Measurements from ENCODE around the gene MACROH2A2.

The MACROH2A2 gene

GRCh38 chr10:70034232-70034631, 18.4 kb upstream of the MACROH2A2 start:
- H2BK12ac ChIP-seq (ENCODE audit: low read length in 2 of 2), result no peak overlapping the region
- no peak overlapping the region for H3K18ac ChIP-seq (ENCODE audit: low read depth in 1 of 2, low read length in 2 of 2)
- no peak overlapping the region for H3K4me3 ChIP-seq (ENCODE audit: insufficient read depth in 1 of 2, low read depth in 1 of 2, low read length in 2 of 2)
- H2BK5ac ChIP-seq (ENCODE audit: low read depth, low read length, poor library complexity, severe bottlenecking), result no peak overlapping the region
- H3K9ac ChIP-seq (ENCODE audit: low read length), result no peak overlapping the region
- no peak for DNase-seq
- no peak overlapping the region for H2AK5ac ChIP-seq (ENCODE audit: low read length, severe bottlenecking)
- no peak overlapping the region for H3K27ac ChIP-seq (ENCODE audit: low read length, poor library complexity, severe bottlenecking)
- H3K4me1 ChIP-seq (ENCODE audit: control insufficient read depth, insufficient read depth, low read depth, low read length), result no peaks in the 10 kb centered on the region
- H3K23ac ChIP-seq (ENCODE audit: low read length in 2 of 2), result no peak overlapping the region
- H3K4ac ChIP-seq (ENCODE audit: low read depth in 1 of 2, low read length in 2 of 2), result no peak overlapping the region
- no peaks in the 10 kb centered on the region for H3K36me3 ChIP-seq (ENCODE audit: control insufficient read depth in 1 of 2, insufficient read depth in 2 of 2, low read depth in 1 of 2, low read length in 2 of 2)
- H2AFZ ChIP-seq (ENCODE audit: low read depth, low read length), result no peak overlapping the region
- H3K79me1 ChIP-seq (replicated peaks; ENCODE audit: low read length, poor library complexity, severe bottlenecking), result no peaks in the 10 kb centered on the region
- peaks cover 19% of the 10 kb centered on the region for H3K9me3 ChIP-seq (ENCODE audit: control insufficient read depth, low read length)
- peaks cover 28 to 30% of the 10 kb centered on the region in 2 experiments for H3K27me3 ChIP-seq (ENCODE audit: control insufficient read depth in 1 of 2, insufficient read depth in 1 of 2, low read length in 2 of 2)
- H3K14ac ChIP-seq (ENCODE audit: low read length in 2 of 2), result no peak overlapping the region
- no peak overlapping the region for H2BK120ac ChIP-seq (ENCODE audit: low read depth, low read length)
- H4K8ac ChIP-seq (ENCODE audit: low read length), result no peak overlapping the region
- no peak overlapping the region for H2BK15ac ChIP-seq (ENCODE audit: low read depth, poor library complexity, severe bottlenecking)
- no peak overlapping the region for H3K4me2 ChIP-seq (ENCODE audit: low read length, poor library complexity, severe bottlenecking)
- no peak overlapping the region for H4K91ac ChIP-seq (ENCODE audit: low read length)
- 2% methylated on average over 4 of the region's 4 CpGs for WGBS

- Histone ChIP-seq H2BK12ac (ENCODE audit: low read length in 2 of 2) (no peak overlapping the region), H3K4ac (ENCODE audit: low read depth in 1 of 2, low read length in 2 of 2) (no peak overlapping the region), H3K4me1 (ENCODE audit: control insufficient read depth, insufficient read depth, low read depth, low read length) (no peaks in the 10 kb centered on the region), H3K4me3 (ENCODE audit: insufficient read depth in 1 of 2, low read depth in 1 of 2, low read length in 2 of 2) (no peak overlapping the region), H2BK5ac (ENCODE audit: low read depth, low read length, poor library complexity, severe bottlenecking) (no peak overlapping the region), H3K36me3 (ENCODE audit: control insufficient read depth in 1 of 2, insufficient read depth in 2 of 2, low read depth in 1 of 2, low read length in 2 of 2) (no peaks in the 10 kb centered on the region), H3K9me3 (ENCODE audit: control insufficient read depth, low read length) (peaks cover 18% of the 10 kb centered on the region), H3K18ac (ENCODE audit: low read depth in 1 of 2, low read length in 2 of 2) (no peak overlapping the region), H2AFZ (ENCODE audit: low read depth, low read length) (no peak overlapping the region), H3K4me2 (ENCODE audit: low read length, poor library complexity, severe bottlenecking) (no peak overlapping the region), H3K79me1 (replicated peaks; ENCODE audit: low read length, poor library complexity, severe bottlenecking) (no peaks in the 10 kb centered on the region), H3K27ac (ENCODE audit: low read length, poor library complexity, severe bottlenecking) (no peak overlapping the region), H3K23ac (ENCODE audit: low read length in 2 of 2) (no peak overlapping the region), H2BK15ac (ENCODE audit: low read depth, poor library complexity, severe bottlenecking) (no peak overlapping the region), H2AK5ac (ENCODE audit: low read length, severe bottlenecking) (no peak overlapping the region), H3K27me3 (ENCODE audit: control insufficient read depth in 1 of 2, insufficient read depth in 1 of 2, low read length in 2 of 2) (peaks cover 28 to 30% of the 10 kb centered on the region in 2 experiments), H3K14ac (ENCODE audit: low read length in 2 of 2) (no peak overlapping the region), H4K8ac (ENCODE audit: low read length) (no peak overlapping the region), H4K91ac (ENCODE audit: low read length) (no peak overlapping the region), H2BK120ac (ENCODE audit: low read depth, low read length) (no peak overlapping the region), H3K9ac (ENCODE audit: low read length) (no peak overlapping the region)
- 85% methylated on average over 1 of the region's 1 CpG for WGBS
- no peak for DNase-seq
Measured at GRCh38 chr10:70035531-70035930, 17.1 kb upstream of the MACROH2A2 start.

GRCh38 chr10:70038923-70039322, 13.7 kb upstream of the MACROH2A2 start:
- Histone ChIP-seq H3K14ac (ENCODE audit: low read length in 2 of 2) (no peak overlapping the region), H3K4ac (ENCODE audit: low read depth in 1 of 2, low read length in 2 of 2) (no peak overlapping the region), H3K27ac (ENCODE audit: low read length, poor library complexity, severe bottlenecking) (no peak overlapping the region), H3K27me3 (ENCODE audit: control insufficient read depth in 1 of 2, insufficient read depth in 1 of 2, low read length in 2 of 2) (peaks cover 30 to 38% of the 10 kb centered on the region in 2 experiments), H2AK5ac (ENCODE audit: low read length, severe bottlenecking) (no peak overlapping the region), H3K4me3 (ENCODE audit: insufficient read depth in 1 of 2, low read depth in 1 of 2, low read length in 2 of 2) (no peak overlapping the region), H3K36me3 (ENCODE audit: control insufficient read depth in 1 of 2, insufficient read depth in 2 of 2, low read depth in 1 of 2, low read length in 2 of 2) (peaks cover 0 to 3% of the 10 kb centered on the region in 2 experiments), H3K4me1 (ENCODE audit: control insufficient read depth, insufficient read depth, low read depth, low read length) (no peaks in the 10 kb centered on the region), H3K79me1 (replicated peaks; ENCODE audit: low read length, poor library complexity, severe bottlenecking) (no peaks in the 10 kb centered on the region), H3K9me3 (ENCODE audit: control insufficient read depth, low read length) (peaks cover 16% of the 10 kb centered on the region), H3K9ac (ENCODE audit: low read length) (no peak overlapping the region), H2BK15ac (ENCODE audit: low read depth, poor library complexity, severe bottlenecking) (no peak overlapping the region), H4K91ac (ENCODE audit: low read length) (no peak overlapping the region), H4K8ac (ENCODE audit: low read length) (no peak overlapping the region), H3K4me2 (ENCODE audit: low read length, poor library complexity, severe bottlenecking) (no peak overlapping the region), H2BK12ac (ENCODE audit: low read length in 2 of 2) (no peak overlapping the region), H2BK5ac (ENCODE audit: low read depth, low read length, poor library complexity, severe bottlenecking) (no peak overlapping the region), H2BK120ac (ENCODE audit: low read depth, low read length) (no peak overlapping the region), H3K18ac (ENCODE audit: low read depth in 1 of 2, low read length in 2 of 2) (no peak overlapping the region), H2AFZ (ENCODE audit: low read depth, low read length) (no peak overlapping the region), H3K23ac (ENCODE audit: low read length in 2 of 2) (no peak overlapping the region)
- no peak for DNase-seq

GRCh38 chr10:70041016-70041415, 11.6 kb upstream of the MACROH2A2 start:
- Histone ChIP-seq H2AFZ (ENCODE audit: low read depth, low read length) (no peak overlapping the region), H3K4ac (ENCODE audit: low read depth in 1 of 2, low read length in 2 of 2) (no peak overlapping the region), H3K23ac (ENCODE audit: low read length in 2 of 2) (no peak overlapping the region), H3K36me3 (ENCODE audit: control insufficient read depth in 1 of 2, insufficient read depth in 2 of 2, low read depth in 1 of 2, low read length in 2 of 2) (peaks cover 0 to 3% of the 10 kb centered on the region in 2 experiments), H3K79me1 (replicated peaks; ENCODE audit: low read length, poor library complexity, severe bottlenecking) (no peaks in the 10 kb centered on the region), H2AK5ac (ENCODE audit: low read length, severe bottlenecking) (no peak overlapping the region), H3K27me3 (ENCODE audit: control insufficient read depth in 1 of 2, insufficient read depth in 1 of 2, low read length in 2 of 2) (peaks cover 11 to 17% of the 10 kb centered on the region in 2 experiments), H3K9me3 (ENCODE audit: control insufficient read depth, low read length) (peaks cover 16% of the 10 kb centered on the region), H2BK12ac (ENCODE audit: low read length in 2 of 2) (no peak overlapping the region), H3K4me2 (ENCODE audit: low read length, poor library complexity, severe bottlenecking) (no peak overlapping the region), H2BK120ac (ENCODE audit: low read depth, low read length) (no peak overlapping the region), H3K4me1 (ENCODE audit: control insufficient read depth, insufficient read depth, low read depth, low read length) (no peaks in the 10 kb centered on the region), H3K14ac (ENCODE audit: low read length in 2 of 2) (no peak overlapping the region), H3K18ac (ENCODE audit: low read depth in 1 of 2, low read length in 2 of 2) (no peak overlapping the region), H3K9ac (ENCODE audit: low read length) (no peak overlapping the region), H3K4me3 (ENCODE audit: insufficient read depth in 1 of 2, low read depth in 1 of 2, low read length in 2 of 2) (no peak overlapping the region), H2BK15ac (ENCODE audit: low read depth, poor library complexity, severe bottlenecking) (no peak overlapping the region), H4K91ac (ENCODE audit: low read length) (no peak overlapping the region), H4K8ac (ENCODE audit: low read length) (no peak overlapping the region), H2BK5ac (ENCODE audit: low read depth, low read length, poor library complexity, severe bottlenecking) (no peak overlapping the region), H3K27ac (ENCODE audit: low read length, poor library complexity, severe bottlenecking) (no peak overlapping the region)
- 100% methylated on average over 1 of the region's 2 CpGs for WGBS
- no peak for DNase-seq
